GM12865 (cell line): ENCODE results near the gene SLC16A12.

Source experiments
- DNase-seq: peaks from one replicate; pipeline ENCODE4 v3.0.0; 2010; ENCODE audit warnings: low read depth
- H3K4me3 ChIP-seq: 2 replicates; pipeline ENCODE4 v1.5.1; 2011; ENCODE audit warnings: mild to moderate bottlenecking, low read depth, low read length, control low read depth
- CTCF ChIP-seq: IDR thresholded peaks from 2 replicates; pipeline ENCODE4 v1.5.1; 2011; ENCODE audit warnings: low read length, control low read depth, low read depth, inconsistent platforms; ENCODE audit not compliant: insufficient read depth; ENCODE audit errors: missing control alignments

Gene SLC16A12

GRCh38 chr10:89516149-89516832 lies 19.1 kb downstream of the SLC16A12 start:
- no peak for TF ChIP-seq CTCF
- DNase-seq = no peak
- H3K4me3 ChIP-seq = no peak overlapping the region

DNA sequence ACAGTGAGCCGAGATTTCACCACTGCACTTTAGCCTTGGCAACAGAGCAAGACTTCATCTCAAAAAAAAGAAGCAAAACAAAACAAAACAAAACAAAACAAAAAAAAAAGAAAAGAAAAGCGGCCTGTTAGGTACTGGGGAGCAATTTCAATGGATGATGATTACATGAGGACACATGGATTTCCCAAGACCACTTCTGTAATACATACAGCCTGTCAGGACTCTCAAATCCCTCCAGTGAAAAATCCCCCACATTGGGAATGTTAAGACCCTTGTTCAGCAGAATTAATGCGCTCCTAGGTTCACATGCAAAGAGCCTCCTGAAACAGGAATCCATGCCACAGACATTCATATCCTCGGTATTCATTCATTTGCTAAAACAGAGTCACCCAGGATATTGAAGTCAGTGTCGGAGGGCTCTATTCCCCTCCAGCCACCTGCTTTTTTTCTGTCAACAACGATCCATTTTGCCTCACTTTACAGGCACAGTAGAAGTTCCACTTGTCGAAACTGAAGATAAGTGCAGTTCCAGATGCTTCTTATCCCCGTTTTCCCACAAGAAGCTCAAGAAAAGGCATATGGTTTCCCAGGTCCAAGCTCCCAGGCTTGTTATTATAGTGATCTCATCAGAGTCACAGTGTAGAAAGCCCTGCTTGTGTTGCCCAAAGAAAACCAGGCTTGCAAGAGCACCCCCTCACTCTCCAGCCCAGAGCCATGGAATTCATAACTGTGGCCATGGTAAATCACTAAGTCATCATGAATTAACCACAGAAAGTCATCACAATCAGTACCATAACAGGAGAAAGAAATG lies 20.2 kb downstream of the SLC16A12 start:
- H3K4me3 ChIP-seq = no peak overlapping the region
- no peak for TF ChIP-seq CTCF
- DNase-seq = no peak

DNA sequence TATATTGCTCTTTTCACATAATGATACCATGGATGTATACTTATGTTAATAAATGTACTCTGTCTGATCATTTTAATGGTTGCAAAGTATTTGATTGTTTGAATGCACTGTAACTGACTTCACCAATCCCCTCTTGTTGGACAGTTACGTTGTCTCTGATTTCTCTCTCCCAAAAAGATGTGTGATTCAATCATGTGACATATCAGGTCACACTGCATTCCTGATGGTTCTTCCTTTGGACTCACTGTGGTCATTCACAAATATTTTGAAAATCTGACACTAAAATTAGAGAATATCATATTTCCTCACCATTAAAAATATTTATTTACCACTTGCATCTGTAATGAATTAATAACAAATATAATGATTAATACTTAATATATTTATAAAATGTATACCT lies 22.2 kb downstream of the SLC16A12 start:
- H3K4me3 ChIP-seq = no peak overlapping the region
- DNase-seq = no peak
- no peak for TF ChIP-seq CTCF

- no peak overlapping the region for H3K4me3 ChIP-seq
- TF ChIP-seq CTCF = no peak
- no peak for DNase-seq
These were observed 29.6 kb downstream of the SLC16A12 start for GRCh38 chr10:89505640-89506275.

- no peak overlapping the region for H3K4me3 ChIP-seq
- no peak for DNase-seq
- TF ChIP-seq CTCF = no peak
These were observed 30.7 kb downstream of the SLC16A12 start for GRCh38 chr10:89504691-89505090.

- no peak for TF ChIP-seq CTCF
- no peak overlapping the region for H3K4me3 ChIP-seq
- no peak for DNase-seq
These were observed 31.6 kb downstream of the SLC16A12 start for GRCh38 chr10:89503652-89504370.
